Fibroblast of mammary gland (primary cell): ENCODE data around the gene ZSWIM6.

ENCODE experiments used
- DNase-seq: peaks from one replicate; pipeline ENCODE4 v3.0.0-alpha.2; 2010; ENCODE audit warnings: low read depth
- H3K4me3 ChIP-seq: 2 replicates; pipeline ENCODE4 v1.5.1; 2011; ENCODE audit warnings: low read depth, mild to moderate bottlenecking, low read length, moderate library complexity; ENCODE audit not compliant: control insufficient read depth
- TF ChIP-seq, protein P1 (sequence below): conservative IDR thresholded peaks from 2 replicates; pipeline ENCODE4 v1.5.1; 2011; ENCODE audit warnings: low read depth, low read length, inconsistent platforms; ENCODE audit not compliant: control insufficient read depth, insufficient read depth

ZSWIM6 gene

GRCh38 chr5:61330341-61330844, 1.7 kb upstream of the ZSWIM6 start:
- peak; percentile 53 for DNase-seq
- H3K4me3 ChIP-seq: peak overlapping the region; percentile 76
- TF ChIP-seq, protein P1, sequence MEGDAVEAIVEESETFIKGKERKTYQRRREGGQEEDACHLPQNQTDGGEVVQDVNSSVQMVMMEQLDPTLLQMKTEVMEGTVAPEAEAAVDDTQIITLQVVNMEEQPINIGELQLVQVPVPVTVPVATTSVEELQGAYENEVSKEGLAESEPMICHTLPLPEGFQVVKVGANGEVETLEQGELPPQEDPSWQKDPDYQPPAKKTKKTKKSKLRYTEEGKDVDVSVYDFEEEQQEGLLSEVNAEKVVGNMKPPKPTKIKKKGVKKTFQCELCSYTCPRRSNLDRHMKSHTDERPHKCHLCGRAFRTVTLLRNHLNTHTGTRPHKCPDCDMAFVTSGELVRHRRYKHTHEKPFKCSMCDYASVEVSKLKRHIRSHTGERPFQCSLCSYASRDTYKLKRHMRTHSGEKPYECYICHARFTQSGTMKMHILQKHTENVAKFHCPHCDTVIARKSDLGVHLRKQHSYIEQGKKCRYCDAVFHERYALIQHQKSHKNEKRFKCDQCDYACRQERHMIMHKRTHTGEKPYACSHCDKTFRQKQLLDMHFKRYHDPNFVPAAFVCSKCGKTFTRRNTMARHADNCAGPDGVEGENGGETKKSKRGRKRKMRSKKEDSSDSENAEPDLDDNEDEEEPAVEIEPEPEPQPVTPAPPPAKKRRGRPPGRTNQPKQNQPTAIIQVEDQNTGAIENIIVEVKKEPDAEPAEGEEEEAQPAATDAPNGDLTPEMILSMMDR: no peak

- TF ChIP-seq, protein P1: peak; percentile 20
- DNase-seq: peak; percentile 70
Measured at GRCh38 chr5:61330845-61331406, 1.1 kb upstream of the ZSWIM6 start.

DNA sequence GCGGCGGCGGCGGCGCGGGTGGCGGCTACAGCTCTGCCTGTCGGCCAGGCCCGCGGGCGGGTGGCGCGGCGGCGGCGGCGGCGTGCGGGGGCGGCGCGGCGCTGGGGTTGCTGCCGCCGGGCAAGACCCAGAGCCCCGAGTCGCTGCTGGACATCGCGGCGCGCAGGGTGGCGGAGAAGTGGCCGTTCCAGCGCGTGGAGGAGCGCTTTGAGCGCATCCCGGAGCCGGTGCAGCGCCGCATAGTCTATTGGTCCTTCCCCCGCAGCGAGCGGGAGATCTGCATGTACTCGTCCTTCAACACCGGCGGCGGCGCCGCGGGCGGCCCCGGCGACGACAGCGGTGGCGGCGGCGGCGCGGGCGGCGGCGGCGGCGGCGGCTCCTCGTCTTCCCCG, 296 bp downstream of the ZSWIM6 start:
- no peak for DNase-seq
- TF ChIP-seq, protein P1: no peak
- H3K4me3 ChIP-seq: peak overlapping the region; percentile 57

More at GRCh38 chr5:61330845-61331406, 1.1 kb upstream of the ZSWIM6 start:
- H3K4me3 ChIP-seq: peak overlapping the region; percentile 76

DNA sequence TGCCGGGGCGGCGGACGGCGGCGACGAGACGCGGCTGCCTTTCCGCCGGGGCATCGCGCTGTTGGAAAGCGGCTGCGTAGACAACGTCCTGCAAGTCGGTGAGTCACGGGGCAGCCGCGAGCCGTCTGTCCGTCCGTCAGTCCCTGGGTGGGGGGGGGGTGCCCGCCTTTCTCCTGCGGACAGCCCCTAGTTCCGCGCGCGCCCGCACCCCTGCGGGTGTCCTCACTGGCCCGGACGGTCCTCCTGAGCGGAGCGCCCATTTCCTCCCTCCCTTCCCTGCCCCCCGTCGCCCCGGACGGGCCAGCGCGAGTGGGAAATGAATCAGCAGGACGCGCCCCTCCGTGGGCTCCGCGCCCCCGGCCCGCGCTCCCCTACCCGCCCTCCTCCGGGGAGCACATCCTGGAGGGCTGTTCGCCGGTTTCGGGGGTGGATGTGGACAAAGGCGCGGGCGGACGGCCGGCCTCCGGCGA, 828 bp downstream of the ZSWIM6 start:
- DNase-seq: peak; percentile 65
- TF ChIP-seq, protein P1: no peak
- H3K4me3 ChIP-seq: peak overlapping the region; percentile 76

GRCh38 chr5:61333321-61333953, 1.4 kb downstream of the ZSWIM6 start:
- TF ChIP-seq, protein P1: no peak
- no peak for DNase-seq

DNA sequence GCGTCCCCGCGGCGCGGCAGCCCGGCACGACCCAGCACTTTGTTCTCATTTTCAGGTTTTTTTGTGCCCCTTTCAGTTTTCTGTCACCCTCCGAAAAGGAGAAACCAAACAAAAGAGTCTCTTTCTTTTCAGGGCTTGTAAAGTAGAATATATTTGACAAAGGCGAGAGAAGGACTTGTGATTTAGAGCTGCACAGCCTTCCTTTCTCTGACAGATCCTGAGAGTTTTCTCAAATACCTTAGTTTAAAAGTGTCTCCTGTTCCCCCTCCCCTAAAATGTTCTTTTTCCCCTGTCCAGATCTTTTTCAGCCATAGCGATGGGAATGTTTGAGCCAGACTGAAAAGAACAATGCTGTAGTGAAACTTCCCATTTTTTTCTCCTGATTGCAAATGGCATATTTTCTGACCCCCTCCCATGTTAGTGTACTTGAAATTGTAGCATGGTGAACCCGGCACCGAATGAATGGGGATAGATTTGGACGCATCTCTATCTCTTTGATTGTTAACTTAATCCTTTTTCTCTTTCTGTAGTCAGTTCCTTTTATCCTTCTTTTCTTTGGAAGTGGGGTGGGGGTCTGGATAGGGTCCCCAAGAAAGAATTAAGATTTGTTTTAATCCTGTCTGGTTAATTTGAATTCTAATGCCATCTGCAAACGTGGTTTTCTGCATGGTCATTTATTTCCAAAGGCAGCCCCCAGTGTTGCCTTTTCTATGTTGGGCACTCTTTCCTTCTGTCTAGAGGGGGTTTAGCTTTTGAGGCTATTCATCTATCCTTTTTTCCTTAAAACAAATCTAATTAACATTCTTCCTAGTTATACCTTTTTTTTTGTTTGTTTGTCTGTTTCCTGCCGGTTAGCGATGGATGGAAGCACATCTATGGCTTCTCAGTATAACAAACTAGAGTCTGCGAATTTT, 2.2 kb downstream of the ZSWIM6 start:
- TF ChIP-seq, protein P1: no peak
- DNase-seq: no peak
- peak overlapping the region; percentile 76 for H3K4me3 ChIP-seq

More at GRCh38 chr5:61333321-61333953, 1.4 kb downstream of the ZSWIM6 start:
- peak overlapping the region; percentile 76 for H3K4me3 ChIP-seq
